Keratinocyte (primary cell): Measurements from ENCODE around the gene THRAP3. TPM values are rescaled to one million over a fixed set of nuclear protein-coding genes. Genes with fewer than 3 reads are reported as not detected.

ENCODE experiments used
- DNase-seq: peaks from one replicate; pipeline ENCODE4 v3.0.0-alpha.2; 2011; ENCODE audit warnings: low read depth, missing footprints, low spot score
- FAIRE-seq: peaks from 2 replicates; lab custom pipeline; 2011; peaks lifted over from hg19 to GRCh38; lab: Jason Lieb, UNC
- H2AFZ ChIP-seq: 2 replicates; pipeline ENCODE4 v1.6.0; 2012; ENCODE audit warnings: low read length, control low read depth, inconsistent platforms; ENCODE audit not compliant: control insufficient read depth
- H3K27ac ChIP-seq: 2 replicates; pipeline ENCODE4 v1.5.1; 2011; ENCODE audit warnings: low read length; ENCODE audit not compliant: control insufficient read depth, insufficient read depth
- H3K27me3 ChIP-seq: 3 replicates; pipeline ENCODE4 v1.6.0; 2011; ENCODE audit warnings: low read length; ENCODE audit not compliant: control insufficient read depth, insufficient read depth; ENCODE audit errors: extremely low read depth
- H3K36me3 ChIP-seq, 2 experiments: 2 replicates in 1 of 2; 3 replicates in 1 of 2; pipeline ENCODE4 v1.5.1; 2011; ENCODE audit warnings: low read length in 2 of 2, mild to moderate bottlenecking in 1 of 2; ENCODE audit not compliant: control insufficient read depth in 2 of 2, insufficient read depth in 2 of 2; ENCODE audit errors: extremely low read depth in 1 of 2
- H3K4me1 ChIP-seq: 3 replicates; pipeline ENCODE4 v1.5.1; 2011; ENCODE audit warnings: low read length; ENCODE audit not compliant: control insufficient read depth, insufficient read depth; ENCODE audit errors: extremely low read depth
- H3K4me2 ChIP-seq: 3 replicates; pipeline ENCODE4 v1.6.0; 2011; ENCODE audit warnings: low read depth, low read length; ENCODE audit not compliant: control insufficient read depth, insufficient read depth; ENCODE audit errors: extremely low read depth
- H3K4me3 ChIP-seq, 3 experiments: fragments of 200-600 bp in 1 of 3; sonication (generic) in 1 of 3; 2 replicates in 2 of 3; 3 replicates in 1 of 3; pipeline ENCODE4 v1.5.1; 2011 to 2016; ENCODE audit warnings: low read length in 3 of 3, mild to moderate bottlenecking in 3 of 3, control low read depth in 2 of 3, inconsistent platforms in 1 of 3, low read depth in 1 of 3, mixed read lengths in 1 of 3, mixed run types in 1 of 3, moderate library complexity in 1 of 3; ENCODE audit not compliant: control insufficient read depth in 2 of 3, insufficient read depth in 2 of 3; ENCODE audit errors: extremely low read depth in 1 of 3
- H3K79me2 ChIP-seq: 2 replicates; pipeline ENCODE4 v1.6.0; 2012; ENCODE audit warnings: low read length; ENCODE audit not compliant: control insufficient read depth, insufficient read depth
- H3K9ac ChIP-seq: 3 replicates; pipeline ENCODE4 v1.6.0; 2011; ENCODE audit warnings: low read length; ENCODE audit not compliant: control insufficient read depth, insufficient read depth; ENCODE audit errors: extremely low read depth
- H3K9me1 ChIP-seq: 3 replicates; pipeline ENCODE4 v1.6.0; 2011; ENCODE audit warnings: low read length; ENCODE audit not compliant: control insufficient read depth, insufficient read depth; ENCODE audit errors: extremely low read depth
- H3K9me3 ChIP-seq: 2 replicates; pipeline ENCODE4 v1.5.1; 2012; ENCODE audit warnings: low read depth, low read length; ENCODE audit not compliant: control insufficient read depth
- H4K20me1 ChIP-seq: 3 replicates; pipeline ENCODE4 v1.6.0; 2011; ENCODE audit warnings: low read length; ENCODE audit not compliant: control insufficient read depth, insufficient read depth; ENCODE audit errors: extremely low read depth
- CTCF ChIP-seq, 3 experiments: IDR thresholded peaks in 1 of 3; conservative IDR thresholded peaks in 1 of 3; optimal IDR thresholded peaks in 1 of 3; 2 replicates in 2 of 3; 3 replicates in 1 of 3; pipeline versions ENCODE3 to v1.5.1; 2011; ENCODE audit warnings: low read length in 3 of 3, mild to moderate bottlenecking in 3 of 3, moderate library complexity in 2 of 3, control low read depth in 1 of 3, inconsistent platforms in 1 of 3; ENCODE audit not compliant: insufficient read depth in 2 of 3; ENCODE audit errors: extremely low read depth in 1 of 3
- EZH2 ChIP-seq: IDR thresholded peaks from one replicate; pipeline ENCODE4 v1.6.1; 2012; ENCODE audit warnings: inconsistent platforms, mild to moderate bottlenecking, low read length, moderate library complexity
- dilution Hi-C: fragments of 300-500 bp; cut with MboI; formaldehyde crosslinking; loops from one replicate; pipeline ENCODE4 v1.7.0; 2020; ENCODE audit warnings: low sequenced_read_pairs; ENCODE audit not compliant: extremely low pct_ligation_motif_present
- polyA plus RNA-seq, 5 experiments: library from polyadenylated mRNA; depleted of rRNA in 3 of 5; stranded (reverse) in 3 of 5; stranded (forward) in 1 of 5; unstranded in 1 of 5; fragments of >200 nt; gene quantifications; 1 replicate in 1 of 5; 2 replicates in 3 of 5; 3 replicates in 1 of 5; pipeline versions ENCODE4 v1.2.1 to v1.2.3, GENCODE V29; 2011 to 2012; ENCODE audit warnings: missing spikeins in 2 of 5, low read depth in 1 of 5, low replicate concordance in 1 of 5

Gene THRAP3
- polyA plus RNA-seq, 1 donor (not counting 4 experiments of a cell fraction or from before 2014, with no cell fraction given) = 79.6 TPM

- peaks cover 31% of the 10 kb centered on the region for H3K4me1 ChIP-seq
- dilution Hi-C loops = no loop called here
- peak overlapping the region; percentile 89 for H3K27ac ChIP-seq
- peak overlapping the region; percentile 88 for H3K4me2 ChIP-seq
- no peaks in the 10 kb centered on the region for H3K9me1 ChIP-seq
- DNase-seq (no peak), FAIRE-seq (peak; percentile 63)
- H2AFZ ChIP-seq = no peak overlapping the region
- peaks cover 10% of the 10 kb centered on the region for H3K79me2 ChIP-seq
- peaks cover 21 to 46% of the 10 kb centered on the region in 2 experiments for H3K36me3 ChIP-seq
- no peaks in the 10 kb centered on the region for H3K27me3 ChIP-seq
- peak overlapping the region in 1 of 3 experiments; percentile 86 for H3K4me3 ChIP-seq
- TF ChIP-seq EZH2 = no peak
- no peak for TF ChIP-seq CTCF (optimal IDR thresholded peaks at IDR 0.05 in 1 of 3, IDR thresholded peaks at IDR 0.05 in 1 of 3, conservative IDR thresholded peaks at IDR 0.05 in 1 of 3; ENCODE audit: extremely low read depth in 1 of 3, insufficient read depth in 2 of 3, low read length in 3 of 3)
- H3K9ac ChIP-seq = peak overlapping the region; percentile 81
- H4K20me1 ChIP-seq = no peaks in the 10 kb centered on the region
- no peaks in the 10 kb centered on the region for H3K9me3 ChIP-seq
Observed at GRCh38 chr1:36304970-36305914, 81.0 kb downstream of the THRAP3 start.

GRCh38 chr1:36305915-36306209, 81.6 kb downstream of the THRAP3 start:
- TF ChIP-seq CTCF (optimal IDR thresholded peaks at IDR 0.05 in 1 of 3, IDR thresholded peaks at IDR 0.05 in 1 of 3, conservative IDR thresholded peaks at IDR 0.05 in 1 of 3; ENCODE audit: extremely low read depth in 1 of 3, insufficient read depth in 2 of 3, low read length in 3 of 3) (no peak), EZH2 (no peak)
- dilution Hi-C loops = no loop called here
- Histone ChIP-seq H3K4me3 (peak overlapping the region; percentile 58 to 86 (median 81)), H3K9ac (peak overlapping the region; percentile 81), H2AFZ (no peak overlapping the region), H3K4me2 (peak overlapping the region; percentile 88), H3K4me1 (peaks cover 25% of the 10 kb centered on the region), H3K36me3 (peaks cover 22 to 42% of the 10 kb centered on the region in 2 experiments), H4K20me1 (no peaks in the 10 kb centered on the region), H3K27ac (peak overlapping the region; percentile 89), H3K9me1 (no peaks in the 10 kb centered on the region), H3K9me3 (no peaks in the 10 kb centered on the region), H3K79me2 (peaks cover 10% of the 10 kb centered on the region), H3K27me3 (no peaks in the 10 kb centered on the region)
- DNase-seq = no peak
- FAIRE-seq = peak; percentile 39
